ENCODE measurements around the gene SHQ1. TPM values are rescaled to one million over a fixed set of nuclear protein-coding genes. Genes with fewer than 3 reads are reported as not detected.

SHQ1 gene
- total and polyA plus RNA-seq, 7 donors = 7.9 to 17.4 (median 9.6) TPM

GRCh38 chr3:72848703-72849081 is 447 bp upstream of the SHQ1 start:
- intact Hi-C loops (cut with DNase I) = loop anchor here (5.0 kb wide), 3 partner anchors 44 to 209 kb away; partner anchors contain the start of gene PPP4R2
- Histone ChIP-seq H3K27me3 (no peaks in the 10 kb centered on the region), H3K4me1 (peaks cover 0 to 23% (median 18%) of the 10 kb centered on the region in 4 donors), H3K9me3 (no peaks in the 10 kb centered on the region), H3K36me3 (no peaks in the 10 kb centered on the region), H3K27ac (peak overlapping the region in 2 of 4 donors; percentile 84 to 87), H3K4me3 (peak overlapping the region; percentile 67 to 81 (median 74))
- TF ChIP-seq CTCF (IDR thresholded peaks at IDR 0.05) = no peak
- TF ChIP-seq POLR2AphosphoS5 (IDR thresholded peaks at IDR 0.05) = no peak
- TF ChIP-seq POLR2A (IDR thresholded peaks at IDR 0.05) = no peak
- no peak for TF ChIP-seq EP300 (IDR thresholded peaks at IDR 0.05)
- DNase-seq = no peak
- 1% methylated on average over 11 of the region's 11 CpGs for WGBS, 2 donors

DNA sequence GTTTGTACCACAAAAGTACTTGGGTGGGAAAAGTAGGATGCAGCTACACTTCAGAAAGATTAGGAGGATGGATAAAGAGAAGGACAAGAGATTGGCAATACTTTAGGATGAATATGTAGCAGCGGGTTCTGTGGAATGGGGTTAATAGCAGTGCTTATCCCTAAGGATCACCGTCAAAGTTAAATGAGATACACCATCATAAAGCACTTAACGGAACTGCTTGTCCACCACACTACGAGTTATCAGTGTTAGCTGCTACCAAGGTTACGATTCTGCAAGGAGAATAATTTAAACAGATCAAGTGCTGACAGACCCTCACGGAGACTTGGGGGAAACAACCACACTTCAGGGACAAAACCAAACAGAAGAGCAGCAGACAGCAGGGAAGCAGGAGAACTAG is 963 bp downstream of the SHQ1 start:
- H3K4me1 ChIP-seq = peaks cover 0 to 23% (median 18%) of the 10 kb centered on the region in 4 donors
- no peaks in the 10 kb centered on the region for H3K27me3 ChIP-seq
- no peaks in the 10 kb centered on the region for H3K9me3 ChIP-seq
- WGBS, 2 donors = 6 to 13% methylated on average over 6 of the region's 6 CpGs
- DNase-seq = no peak
- no peaks in the 10 kb centered on the region for H3K36me3 ChIP-seq
- H3K27ac ChIP-seq = peak overlapping the region; percentile 81 to 87 (median 82)
- intact Hi-C loops (cut with DNase I) = loop anchor here (5.0 kb wide), 3 partner anchors 45 to 210 kb away; partner anchors contain the start of gene PPP4R2
- TF ChIP-seq EP300 (IDR thresholded peaks at IDR 0.05) (no peak), POLR2AphosphoS5 (IDR thresholded peaks at IDR 0.05) (no peak), CTCF (IDR thresholded peaks at IDR 0.05) (no peak), POLR2A (IDR thresholded peaks at IDR 0.05) (no peak)
- peak overlapping the region; percentile 67 to 81 (median 74) for H3K4me3 ChIP-seq

DNA sequence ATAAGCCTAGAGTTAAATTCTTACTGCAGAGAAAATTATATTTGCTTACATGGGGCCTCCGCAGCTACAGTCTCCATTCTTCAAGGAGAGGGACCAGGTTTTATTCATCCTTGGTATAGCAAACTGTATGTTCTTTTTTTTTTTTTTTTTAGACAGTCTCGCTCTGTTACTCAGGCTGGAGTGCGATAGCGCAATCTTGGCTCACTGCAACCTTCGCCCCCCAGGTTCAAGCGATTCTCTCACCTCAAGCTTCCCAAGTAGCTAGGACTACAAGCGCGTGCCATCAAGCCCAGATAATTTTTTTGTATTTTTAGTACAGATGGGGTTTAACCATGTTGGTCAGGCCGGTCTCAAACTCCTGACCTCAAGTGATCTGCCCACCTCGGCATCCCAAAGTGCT is 2.1 kb downstream of the SHQ1 start:
- H3K4me3 ChIP-seq = no peak overlapping the region
- intact Hi-C loops (cut with DNase I) = loop anchor here (5.0 kb wide), 3 partner anchors 46 to 211 kb away; partner anchors contain the start of gene PPP4R2
- no peak overlapping the region for H3K27ac ChIP-seq
- peaks cover 0 to 10% (median 0%) of the 10 kb centered on the region in 4 donors for H3K36me3 ChIP-seq
- WGBS, 2 donors = 91 to 92% methylated on average over 10 of the region's 10 CpGs
- TF ChIP-seq POLR2A (IDR thresholded peaks at IDR 0.05) (no peak), POLR2AphosphoS5 (IDR thresholded peaks at IDR 0.05) (no peak), EP300 (IDR thresholded peaks at IDR 0.05) (no peak), CTCF (IDR thresholded peaks at IDR 0.05) (no peak)
- H3K4me1 ChIP-seq = peaks cover 0 to 23% (median 18%) of the 10 kb centered on the region in 4 donors
- no peak for DNase-seq
- no peaks in the 10 kb centered on the region for H3K9me3 ChIP-seq
- H3K27me3 ChIP-seq = no peaks in the 10 kb centered on the region

DNA sequence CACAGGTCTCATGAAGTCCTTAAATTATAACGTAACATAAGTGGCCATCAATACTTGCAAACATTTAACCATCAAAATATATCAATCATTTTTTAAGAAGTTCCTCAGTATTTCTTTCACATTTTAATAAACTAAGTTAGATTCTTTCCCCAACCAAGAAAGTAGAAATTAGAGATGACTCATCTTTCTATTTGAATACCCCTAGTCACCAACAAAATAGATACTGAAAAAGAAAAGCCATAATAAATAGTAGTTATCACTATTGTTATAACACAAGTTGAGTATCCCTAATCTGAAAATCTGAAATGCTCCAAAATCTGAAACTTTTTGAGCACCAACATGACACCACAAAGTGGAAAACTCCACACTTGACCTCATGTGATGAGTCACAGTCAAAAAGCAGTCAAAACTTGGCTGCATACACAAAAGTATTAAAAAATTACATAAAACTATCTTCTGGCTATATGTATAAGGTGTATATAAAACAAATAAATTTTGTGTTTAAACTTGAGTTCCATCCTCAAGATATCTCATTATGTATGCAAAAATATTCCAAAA is 3.7 kb downstream of the SHQ1 start:
- 91 to 96% methylated on average over 1 of the region's 1 CpG for WGBS, 2 donors
- Histone ChIP-seq H3K27ac (no peak overlapping the region), H3K27me3 (no peaks in the 10 kb centered on the region), H3K4me3 (no peak overlapping the region), H3K36me3 (peaks cover 0 to 27% (median 3%) of the 10 kb centered on the region in 4 donors), H3K9me3 (no peaks in the 10 kb centered on the region), H3K4me1 (peaks cover 0 to 23% (median 18%) of the 10 kb centered on the region in 4 donors)
- TF ChIP-seq POLR2A (IDR thresholded peaks at IDR 0.05) (no peak), CTCF (IDR thresholded peaks at IDR 0.05) (no peak), EP300 (IDR thresholded peaks at IDR 0.05) (no peak), POLR2AphosphoS5 (IDR thresholded peaks at IDR 0.05) (no peak)
- intact Hi-C loops (cut with DNase I) = no loop called here
- DNase-seq = no peak

Measured in sigmoid colon (tissue), 7 donors.